ENCODE measurements around the gene CFDP1.

Gene CFDP1

DNA sequence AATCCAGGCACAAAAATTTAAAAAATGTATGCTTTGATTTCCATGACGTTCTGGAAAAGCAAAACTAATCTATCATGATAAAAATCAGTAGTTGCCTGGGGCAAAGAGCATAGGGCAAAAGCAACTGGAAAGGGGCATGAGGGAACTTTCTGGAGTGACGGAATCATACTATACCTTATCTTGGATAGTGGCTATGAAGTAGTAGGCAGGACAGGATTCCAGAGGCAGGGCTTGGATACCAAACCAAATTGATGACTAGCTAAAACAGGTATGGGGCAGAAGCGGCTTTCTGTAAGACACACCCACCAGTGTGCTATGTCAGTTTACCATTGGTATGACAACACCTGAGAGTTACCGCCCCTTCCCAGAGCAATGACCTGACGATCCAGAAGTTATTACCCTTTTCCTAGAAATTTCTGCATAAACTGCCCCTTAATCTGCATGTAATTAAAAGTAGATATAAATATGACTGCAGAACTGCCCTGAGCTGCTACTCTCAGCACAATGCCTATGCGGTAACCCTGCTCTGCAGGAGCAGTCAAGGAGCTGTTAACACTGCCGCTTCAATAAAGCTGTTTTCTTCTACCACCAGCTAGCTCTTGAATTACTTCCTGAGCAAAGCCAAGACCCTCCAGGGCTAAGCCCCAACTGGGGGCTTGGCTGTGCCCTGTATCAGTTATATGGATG lies 56.7 kb downstream of the CFDP1 start:
- Histone ChIP-seq H4K91ac (ENCODE audit: low read depth, low read length, poor library complexity) (no peak overlapping the region), H3K9me3 (replicated peaks in 1 of 2; ENCODE audit: control insufficient read depth in 2 of 2, insufficient read depth in 1 of 2, low read depth in 1 of 2, low read length in 2 of 2) (no peaks in the 10 kb centered on the region), H3K4ac (ENCODE audit: low read length) (no peak overlapping the region), H2BK12ac (ENCODE audit: low read length) (no peak overlapping the region), H2BK120ac (ENCODE audit: low read depth, low read length) (no peak overlapping the region), H3K9ac (ENCODE audit: low read depth, low read length, poor library complexity) (no peak overlapping the region), H3K27ac (replicated peaks; ENCODE audit: low read length) (no peak overlapping the region), H2AK5ac (ENCODE audit: low read depth, low read length) (no peak overlapping the region), H2BK5ac (ENCODE audit: low read length) (no peak overlapping the region), H3K4me1 (ENCODE audit: control insufficient read depth in 2 of 2, insufficient read depth in 1 of 2, low read depth in 1 of 2, low read length in 2 of 2) (peaks cover 12 to 38% of the 10 kb centered on the region in 2 donors), H3K79me1 (ENCODE audit: low read depth, low read length) (no peaks in the 10 kb centered on the region), H3K27me3 (ENCODE audit: control insufficient read depth in 3 of 3, insufficient read depth in 3 of 3, low read depth in 1 of 3, low read length in 3 of 3) (no peaks in the 10 kb centered on the region), H3K4me2 (ENCODE audit: insufficient read depth, low read length, poor library complexity, severe bottlenecking) (no peak overlapping the region), H2AFZ (ENCODE audit: low read length) (no peak overlapping the region), H3K36me3 (replicated peaks in 1 of 2; ENCODE audit: control insufficient read depth in 2 of 2, insufficient read depth in 2 of 2, low read length in 2 of 2) (peaks cover 0 to 16% of the 10 kb centered on the region in 2 donors), H3K18ac (ENCODE audit: low read length) (no peak overlapping the region), H3K4me3 (ENCODE audit: low read length in 2 of 2) (no peak overlapping the region), H3K14ac (ENCODE audit: low read length) (no peak overlapping the region), H4K8ac (ENCODE audit: low read depth, low read length) (no peak overlapping the region), H3K23ac (ENCODE audit: low read depth, low read length, poor library complexity) (no peak overlapping the region), H2BK15ac (ENCODE audit: low read length) (no peak overlapping the region)
- no CpG with 5 or more reads among the region's 7 CpGs for WGBS, 2 donors (ENCODE audit: extremely low coverage in 2 of 2, insufficient read length in 2 of 2, insufficient replicate concordance in 1 of 2)
- DNase-seq (ENCODE audit: low spot score), result no peak

DNA sequence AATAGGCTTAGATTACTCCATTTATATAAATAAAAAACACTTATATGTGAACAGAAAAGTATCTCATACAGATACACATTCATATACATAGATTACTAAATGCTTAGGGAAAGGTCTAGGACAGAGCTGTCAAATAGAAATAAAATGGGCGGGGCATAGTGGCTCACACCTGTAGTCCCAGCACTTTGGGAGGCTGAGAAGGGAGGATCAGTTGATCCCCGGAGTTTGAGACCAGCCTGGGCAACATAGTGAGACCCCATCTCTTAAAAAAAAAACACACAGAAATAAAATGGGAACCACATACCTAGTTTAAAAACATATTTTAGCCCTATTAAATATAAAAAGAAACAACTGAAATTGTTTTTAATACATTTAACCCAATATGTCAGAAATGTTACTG lies 58.9 kb downstream of the CFDP1 start:
- no CpG with 5 or more reads among the region's 2 CpGs for WGBS, 2 donors (ENCODE audit: extremely low coverage in 2 of 2, insufficient read length in 2 of 2, insufficient replicate concordance in 1 of 2)
- no peaks in the 10 kb centered on the region for H3K79me1 ChIP-seq (ENCODE audit: low read depth, low read length)
- no peak overlapping the region for H3K4ac ChIP-seq (ENCODE audit: low read length)
- H3K27ac ChIP-seq (replicated peaks; ENCODE audit: low read length), result no peak overlapping the region
- H4K8ac ChIP-seq (ENCODE audit: low read depth, low read length), result no peak overlapping the region
- H2BK120ac ChIP-seq (ENCODE audit: low read depth, low read length), result no peak overlapping the region
- peaks cover 0 to 12% of the 10 kb centered on the region in 2 donors for H3K36me3 ChIP-seq (replicated peaks in 1 of 2; ENCODE audit: control insufficient read depth in 2 of 2, insufficient read depth in 2 of 2, low read length in 2 of 2)
- no peak overlapping the region for H3K18ac ChIP-seq (ENCODE audit: low read length)
- peaks cover 12 to 37% of the 10 kb centered on the region in 2 donors for H3K4me1 ChIP-seq (ENCODE audit: control insufficient read depth in 2 of 2, insufficient read depth in 1 of 2, low read depth in 1 of 2, low read length in 2 of 2)
- H3K9me3 ChIP-seq (replicated peaks in 1 of 2; ENCODE audit: control insufficient read depth in 2 of 2, insufficient read depth in 1 of 2, low read depth in 1 of 2, low read length in 2 of 2), result no peaks in the 10 kb centered on the region
- no peak for DNase-seq (ENCODE audit: low spot score)
- H2AK5ac ChIP-seq (ENCODE audit: low read depth, low read length), result no peak overlapping the region
- H3K27me3 ChIP-seq (ENCODE audit: control insufficient read depth in 3 of 3, insufficient read depth in 3 of 3, low read depth in 1 of 3, low read length in 3 of 3), result no peaks in the 10 kb centered on the region
- no peak overlapping the region for H2BK5ac ChIP-seq (ENCODE audit: low read length)
- no peak overlapping the region for H3K4me3 ChIP-seq (ENCODE audit: low read length in 2 of 2)
- H3K23ac ChIP-seq (ENCODE audit: low read depth, low read length, poor library complexity), result no peak overlapping the region
- no peak overlapping the region for H3K4me2 ChIP-seq (ENCODE audit: insufficient read depth, low read length, poor library complexity, severe bottlenecking)
- H3K14ac ChIP-seq (ENCODE audit: low read length), result no peak overlapping the region
- H2BK15ac ChIP-seq (ENCODE audit: low read length), result no peak overlapping the region
- H4K91ac ChIP-seq (ENCODE audit: low read depth, low read length, poor library complexity), result no peak overlapping the region
- H2BK12ac ChIP-seq (ENCODE audit: low read length), result no peak overlapping the region
- no peak overlapping the region for H2AFZ ChIP-seq (ENCODE audit: low read length)
- H3K9ac ChIP-seq (ENCODE audit: low read depth, low read length, poor library complexity), result no peak overlapping the region

DNA sequence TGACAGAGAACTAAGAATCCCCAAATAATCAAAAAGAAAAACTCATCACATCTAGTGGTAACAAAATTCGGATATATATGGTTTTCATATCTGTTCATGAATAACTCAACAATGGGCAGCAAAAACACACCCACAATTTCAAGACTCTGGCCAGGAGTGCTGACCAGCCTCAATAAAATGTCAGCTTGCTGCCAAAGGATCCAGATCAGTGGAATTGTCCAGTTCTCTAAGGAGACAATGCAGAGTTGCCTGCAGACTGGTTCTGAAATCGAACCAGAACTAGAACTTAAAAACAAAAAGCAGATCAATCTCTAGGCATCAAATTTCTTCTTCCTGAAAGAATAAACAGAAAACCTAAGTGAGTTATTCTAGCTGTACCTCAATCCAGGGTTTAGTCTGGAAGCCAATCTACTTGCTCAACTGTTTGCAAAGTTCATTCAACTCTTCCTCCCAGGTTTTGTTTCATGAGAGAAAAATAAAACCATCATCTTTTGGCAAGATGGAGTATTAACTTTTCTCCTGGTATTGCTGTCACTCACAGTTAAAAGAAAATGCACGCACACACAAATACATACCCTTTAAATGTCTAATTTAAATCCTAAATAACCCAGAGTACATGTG lies 61.0 kb downstream of the CFDP1 start:
- H3K4me3 ChIP-seq (ENCODE audit: low read length in 2 of 2), result no peak overlapping the region
- H3K4me1 ChIP-seq (ENCODE audit: control insufficient read depth in 2 of 2, insufficient read depth in 1 of 2, low read depth in 1 of 2, low read length in 2 of 2), result peaks cover 5 to 19% of the 10 kb centered on the region in 2 donors
- H3K18ac ChIP-seq (ENCODE audit: low read length), result no peak overlapping the region
- no peaks in the 10 kb centered on the region for H3K9me3 ChIP-seq (replicated peaks in 1 of 2; ENCODE audit: control insufficient read depth in 2 of 2, insufficient read depth in 1 of 2, low read depth in 1 of 2, low read length in 2 of 2)
- no peak overlapping the region for H4K91ac ChIP-seq (ENCODE audit: low read depth, low read length, poor library complexity)
- no peak overlapping the region for H2AFZ ChIP-seq (ENCODE audit: low read length)
- WGBS, 2 donors (ENCODE audit: extremely low coverage in 2 of 2, insufficient read length in 2 of 2, insufficient replicate concordance in 1 of 2), result no CpG with 5 or more reads among the region's 3 CpGs
- no peak overlapping the region for H2BK12ac ChIP-seq (ENCODE audit: low read length)
- no peak overlapping the region for H2BK15ac ChIP-seq (ENCODE audit: low read length)
- H3K27me3 ChIP-seq (ENCODE audit: control insufficient read depth in 3 of 3, insufficient read depth in 3 of 3, low read depth in 1 of 3, low read length in 3 of 3), result no peaks in the 10 kb centered on the region
- no peak overlapping the region for H3K4me2 ChIP-seq (ENCODE audit: insufficient read depth, low read length, poor library complexity, severe bottlenecking)
- H3K4ac ChIP-seq (ENCODE audit: low read length), result no peak overlapping the region
- peaks cover 0 to 16% of the 10 kb centered on the region in 2 donors for H3K36me3 ChIP-seq (replicated peaks in 1 of 2; ENCODE audit: control insufficient read depth in 2 of 2, insufficient read depth in 2 of 2, low read length in 2 of 2)
- H3K9ac ChIP-seq (ENCODE audit: low read depth, low read length, poor library complexity), result no peak overlapping the region
- H3K23ac ChIP-seq (ENCODE audit: low read depth, low read length, poor library complexity), result no peak overlapping the region
- no peak overlapping the region for H4K8ac ChIP-seq (ENCODE audit: low read depth, low read length)
- H3K14ac ChIP-seq (ENCODE audit: low read length), result no peak overlapping the region
- H2AK5ac ChIP-seq (ENCODE audit: low read depth, low read length), result no peak overlapping the region
- no peaks in the 10 kb centered on the region for H3K79me1 ChIP-seq (ENCODE audit: low read depth, low read length)
- DNase-seq (ENCODE audit: low spot score), result no peak
- no peak overlapping the region for H3K27ac ChIP-seq (replicated peaks; ENCODE audit: low read length)
- H2BK5ac ChIP-seq (ENCODE audit: low read length), result no peak overlapping the region
- no peak overlapping the region for H2BK120ac ChIP-seq (ENCODE audit: low read depth, low read length)

DNA sequence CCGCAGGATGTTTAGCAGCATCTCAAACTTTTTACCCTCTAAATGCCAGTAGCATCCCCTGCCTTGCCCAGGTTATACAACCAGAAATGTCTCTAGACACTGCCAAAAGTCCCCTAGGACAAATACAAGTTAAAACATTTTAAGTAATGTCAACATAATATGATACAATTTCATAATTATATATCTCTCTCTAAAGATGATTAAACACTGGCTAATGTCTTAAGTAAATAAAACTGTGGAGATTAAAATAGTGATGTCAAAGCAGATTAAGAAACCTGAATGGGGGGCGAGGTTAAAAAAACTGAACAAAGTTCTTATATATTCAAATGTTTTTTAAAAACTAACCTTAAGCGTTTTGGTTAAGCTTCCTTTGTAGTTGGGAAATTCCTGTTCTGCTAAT lies 62.1 kb downstream of the CFDP1 start:
- Histone ChIP-seq H3K23ac (ENCODE audit: low read depth, low read length, poor library complexity) (no peak overlapping the region), H2BK12ac (ENCODE audit: low read length) (no peak overlapping the region), H3K79me1 (ENCODE audit: low read depth, low read length) (no peaks in the 10 kb centered on the region), H4K91ac (ENCODE audit: low read depth, low read length, poor library complexity) (no peak overlapping the region), H2AFZ (ENCODE audit: low read length) (no peak overlapping the region), H3K27me3 (ENCODE audit: control insufficient read depth in 3 of 3, insufficient read depth in 3 of 3, low read depth in 1 of 3, low read length in 3 of 3) (no peaks in the 10 kb centered on the region), H4K8ac (ENCODE audit: low read depth, low read length) (no peak overlapping the region), H3K4me3 (ENCODE audit: low read length in 2 of 2) (no peak overlapping the region), H3K9me3 (replicated peaks in 1 of 2; ENCODE audit: control insufficient read depth in 2 of 2, insufficient read depth in 1 of 2, low read depth in 1 of 2, low read length in 2 of 2) (no peaks in the 10 kb centered on the region), H3K18ac (ENCODE audit: low read length) (no peak overlapping the region), H3K36me3 (replicated peaks in 1 of 2; ENCODE audit: control insufficient read depth in 2 of 2, insufficient read depth in 2 of 2, low read length in 2 of 2) (peaks cover 0 to 18% of the 10 kb centered on the region in 2 donors), H3K9ac (ENCODE audit: low read depth, low read length, poor library complexity) (no peak overlapping the region), H2BK15ac (ENCODE audit: low read length) (no peak overlapping the region), H2BK5ac (ENCODE audit: low read length) (no peak overlapping the region), H2BK120ac (ENCODE audit: low read depth, low read length) (no peak overlapping the region), H3K4me1 (ENCODE audit: control insufficient read depth in 2 of 2, insufficient read depth in 1 of 2, low read depth in 1 of 2, low read length in 2 of 2) (peaks cover 0 to 7% of the 10 kb centered on the region in 2 donors), H3K4ac (ENCODE audit: low read length) (no peak overlapping the region), H2AK5ac (ENCODE audit: low read depth, low read length) (no peak overlapping the region), H3K27ac (replicated peaks; ENCODE audit: low read length) (no peak overlapping the region), H3K14ac (ENCODE audit: low read length) (no peak overlapping the region), H3K4me2 (ENCODE audit: insufficient read depth, low read length, poor library complexity, severe bottlenecking) (no peak overlapping the region)
- WGBS, 2 donors (ENCODE audit: extremely low coverage in 2 of 2, insufficient read length in 2 of 2, insufficient replicate concordance in 1 of 2), result no CpG with 5 or more reads among the region's 3 CpGs
- DNase-seq (ENCODE audit: low spot score), result no peak

All from neuronal stem cell (in vitro differentiated cells).